NCI-H748 (cell line): Measurements from ENCODE around the gene BIRC2.

Source experiments
- DNase-seq: peaks from one replicate; lab custom pipeline; 2025; ENCODE audit not compliant: unreplicated experiment; lab: John Stamatoyannopoulos, UW

BIRC2 gene

GRCh38 chr11:102346748-102347461 lies at the start of gene BIRC2:
Gene BIRC2 (plus strand): TSS chr11:102347214. CDS start chr11:102349855, 2,641 bp downstream.
- DNase-seq, result peak; percentile 91

- peak; percentile 6 for DNase-seq
Measured at GRCh38 chr11:102300837-102301236, 46.2 kb upstream of the BIRC2 start.

- DNase-seq, result no peak
Measured at GRCh38 chr11:102302241-102302640, 44.8 kb upstream of the BIRC2 start.

- DNase-seq, result no peak
Measured at GRCh38 chr11:102304686-102305085, 42.3 kb upstream of the BIRC2 start.

- DNase-seq, result no peak
Measured at GRCh38 chr11:102305352-102306047, 41.5 kb upstream of the BIRC2 start.

GRCh38 chr11:102306048-102306597 lies 40.9 kb upstream of the BIRC2 start:
- peak; percentile 98 for DNase-seq

GRCh38 chr11:102306817-102307726 lies 39.9 kb upstream of the BIRC2 start:
- peak; percentile 83 for DNase-seq

- peak; percentile 28 for DNase-seq
Measured at GRCh38 chr11:102307727-102308038, 39.3 kb upstream of the BIRC2 start.

GRCh38 chr11:102309621-102310541 lies 37.1 kb upstream of the BIRC2 start:
- DNase-seq, result no peak

- DNase-seq, result no peak
Measured at GRCh38 chr11:102312667-102313066, 34.3 kb upstream of the BIRC2 start.

- no peak for DNase-seq
Measured at GRCh38 chr11:102313238-102313940, 33.6 kb upstream of the BIRC2 start.

- no peak for DNase-seq
Measured at GRCh38 chr11:102314784-102315183, 32.2 kb upstream of the BIRC2 start.

- DNase-seq, result no peak
Measured at GRCh38 chr11:102316346-102316904, 30.6 kb upstream of the BIRC2 start.

- peak; percentile 97 for DNase-seq
Measured at GRCh38 chr11:102317099-102317767, 29.8 kb upstream of the BIRC2 start, which contains the start of gene BIRC3. Gene BIRC3 (plus strand): TSS chr11:102317484. CDS start chr11:102324510, 7,026 bp downstream.

- DNase-seq, result no peak
Measured at GRCh38 chr11:102317768-102318103, 29.3 kb upstream of the BIRC2 start.

GRCh38 chr11:102318469-102318868 lies 28.5 kb upstream of the BIRC2 start:
- DNase-seq, result no peak

GRCh38 chr11:102319544-102319943 lies 27.5 kb upstream of the BIRC2 start:
- DNase-seq, result no peak

GRCh38 chr11:102320188-102320587 lies 26.8 kb upstream of the BIRC2 start:
- no peak for DNase-seq

GRCh38 chr11:102320679-102321078 lies 26.3 kb upstream of the BIRC2 start:
- DNase-seq, result no peak
